ENCODE measurements around the gene ZNF366. TPM values are rescaled to one million over a fixed set of nuclear protein-coding genes. Genes with fewer than 3 reads are reported as not detected.
"Not testable (repeated sequence)": the region's sequence is repeated elsewhere in the genome, so short reads cannot be mapped to it uniquely, and the experiment has no call there.

ZNF366 gene
- polyA plus RNA-seq, 1 donor = 3.0 TPM

- no peak for DNase-seq (ENCODE audit: low read depth)
These were observed 99.7 kb downstream of the ZNF366 start for GRCh38 chr5:72407541-72407940.

GRCh38 chr5:72407078-72407477 is 100.1 kb downstream of the ZNF366 start:
- no peak for DNase-seq (ENCODE audit: low read depth)

GRCh38 chr5:72404771-72405170 is 102.4 kb downstream of the ZNF366 start:
- DNase-seq (ENCODE audit: low read depth) = not testable (repeated sequence)

- DNase-seq (ENCODE audit: low read depth) = no peak
These were observed 104.1 kb downstream of the ZNF366 start for GRCh38 chr5:72402959-72403628.

- no peak for DNase-seq (ENCODE audit: low read depth)
These were observed 104.8 kb downstream of the ZNF366 start for GRCh38 chr5:72402381-72402890.

- DNase-seq (ENCODE audit: low read depth) = no peak
These were observed 106.3 kb downstream of the ZNF366 start for GRCh38 chr5:72400950-72401349.

GRCh38 chr5:72397836-72398235 is 109.4 kb downstream of the ZNF366 start:
- no peak for DNase-seq (ENCODE audit: low read depth)

- no peak for DNase-seq (ENCODE audit: low read depth)
These were observed 112.5 kb downstream of the ZNF366 start for GRCh38 chr5:72394688-72395087.

GRCh38 chr5:72393052-72393451 is 114.2 kb downstream of the ZNF366 start:
- no peak for DNase-seq (ENCODE audit: low read depth)

Other genes with a start within 250 kb of the ZNF366 start
- 39.5 TPM for gene MRPS27, start 187.2 kb downstream of the ZNF366 start, polyA plus RNA-seq (ENCODE audit: insufficient read length)
- gene PTCD2, start 187.0 kb downstream of the ZNF366 start, polyA plus RNA-seq (ENCODE audit: insufficient read length) = 8.3 TPM